Uterus (tissue), 4 donors: ENCODE data around the gene GATA2. TPM values are rescaled to one million over a fixed set of nuclear protein-coding genes. Genes with fewer than 3 reads are reported as not detected.
A peak's percentile ranks its signal among the peaks of the same experiment; 100 is the strongest.

Experiments used
- DNase-seq, 2 donors: peaks; one replicate each; pipeline ENCODE4 v3.0.0-alpha.2; 2019 to 2020
- H3K27ac ChIP-seq, 2 donors: fragments of 200-600 bp; sonication (generic); 1 replicate in 1 of 2; 2 replicates in 1 of 2; pipeline ENCODE4 v1.5.1; 2016 to 2018
- H3K27me3 ChIP-seq, 2 donors: fragments of 200-600 bp; sonication (generic); one replicate each; pipeline ENCODE4 v1.5.1; 2018 to 2019; ENCODE audit warnings: control low read depth in 1 of 2
- H3K36me3 ChIP-seq, 2 donors: fragments of 200-600 bp; sonication (generic); one replicate each; pipeline ENCODE4 v1.5.1; 2019; ENCODE audit warnings: control low read depth in 1 of 2
- H3K4me1 ChIP-seq, 2 donors: fragments of 200-600 bp; sonication (generic); one replicate each; pipeline ENCODE4 v1.5.1; 2018 to 2019; ENCODE audit warnings: control low read depth in 1 of 2
- H3K4me3 ChIP-seq, 2 donors: fragments of 200-600 bp; sonication (generic); 1 replicate in 1 of 2; 2 replicates in 1 of 2; pipeline ENCODE4 v1.5.1; 2018 to 2019; ENCODE audit warnings: mild to moderate bottlenecking in 1 of 2
- H3K9me3 ChIP-seq, 2 donors: fragments of 200-600 bp; sonication (generic); one replicate each; pipeline ENCODE4 v1.5.1; 2019; ENCODE audit warnings: control low read depth in 1 of 2
- CTCF ChIP-seq, 4 experiments: fragments of 200-600 bp in 2 of 4; fragments of 450-650 bp in 2 of 4; sonication (generic) in 2 of 4; IDR thresholded peaks; one replicate each; pipeline ENCODE4 v1.5.1; 2016 to 2019; ENCODE audit warnings: antibody characterized with exemption in 4 of 4, mild to moderate bottlenecking in 2 of 4, moderate library complexity in 1 of 4
- POLR2A ChIP-seq, 2 donors: fragments of 450-650 bp; IDR thresholded peaks; one replicate each; pipeline ENCODE4 v1.6.1; 2016; ENCODE audit warnings: antibody characterized with exemption in 2 of 2, mild to moderate bottlenecking in 1 of 2, moderate library complexity in 1 of 2
- intact Hi-C: fragments of 100-400 bp; cut with DNase I; formaldehyde crosslinking; loops from one replicate; pipeline ENCODE4 v1.15.1; 2023; ENCODE audit warnings: low total_unique reads
- total RNA-seq, 4 donors: library from RNA; depleted of rRNA in 3 of 4; stranded (reverse); fragments of >200 nt in 3 of 4; gene quantifications; one replicate each; pipeline versions ENCODE4 v1.1.0 to v1.2.4, GENCODE V29; 2014 to 2023
- donor health status: DM: yes; HTN: yes; CAD: no.

Gene GATA2
- total RNA-seq, 4 donors from 2014 or later: 30.9 to 171 (median 52.5) TPM

- H3K27me3 ChIP-seq: no peaks in the 10 kb centered on the region
- no peak for TF ChIP-seq POLR2A (IDR thresholded peaks at IDR 0.05)
- no peak for TF ChIP-seq CTCF (IDR thresholded peaks at IDR 0.05)
- intact Hi-C loops: no loop called here
- H3K27ac ChIP-seq: no peak overlapping the region
- no peak for DNase-seq
- no peak overlapping the region for H3K4me3 ChIP-seq
- H3K9me3 ChIP-seq: no peaks in the 10 kb centered on the region
- no peaks in the 10 kb centered on the region for H3K4me1 ChIP-seq
- H3K36me3 ChIP-seq: no peaks in the 10 kb centered on the region
Observed at GRCh38 chr3:128471720-128472119, 21.3 kb downstream of the GATA2 start.

- TF ChIP-seq CTCF (IDR thresholded peaks at IDR 0.05): no peak
- no peak for TF ChIP-seq POLR2A (IDR thresholded peaks at IDR 0.05)
- Histone ChIP-seq H3K27ac (peak overlapping the region in 1 of 2 donors; percentile 8), H3K4me1 (no peaks in the 10 kb centered on the region), H3K9me3 (no peaks in the 10 kb centered on the region), H3K4me3 (no peak overlapping the region), H3K27me3 (no peaks in the 10 kb centered on the region), H3K36me3 (no peaks in the 10 kb centered on the region)
- no peak for DNase-seq
- intact Hi-C loops: no loop called here
Observed at GRCh38 chr3:128471110-128471509, 21.9 kb downstream of the GATA2 start.

DNA sequence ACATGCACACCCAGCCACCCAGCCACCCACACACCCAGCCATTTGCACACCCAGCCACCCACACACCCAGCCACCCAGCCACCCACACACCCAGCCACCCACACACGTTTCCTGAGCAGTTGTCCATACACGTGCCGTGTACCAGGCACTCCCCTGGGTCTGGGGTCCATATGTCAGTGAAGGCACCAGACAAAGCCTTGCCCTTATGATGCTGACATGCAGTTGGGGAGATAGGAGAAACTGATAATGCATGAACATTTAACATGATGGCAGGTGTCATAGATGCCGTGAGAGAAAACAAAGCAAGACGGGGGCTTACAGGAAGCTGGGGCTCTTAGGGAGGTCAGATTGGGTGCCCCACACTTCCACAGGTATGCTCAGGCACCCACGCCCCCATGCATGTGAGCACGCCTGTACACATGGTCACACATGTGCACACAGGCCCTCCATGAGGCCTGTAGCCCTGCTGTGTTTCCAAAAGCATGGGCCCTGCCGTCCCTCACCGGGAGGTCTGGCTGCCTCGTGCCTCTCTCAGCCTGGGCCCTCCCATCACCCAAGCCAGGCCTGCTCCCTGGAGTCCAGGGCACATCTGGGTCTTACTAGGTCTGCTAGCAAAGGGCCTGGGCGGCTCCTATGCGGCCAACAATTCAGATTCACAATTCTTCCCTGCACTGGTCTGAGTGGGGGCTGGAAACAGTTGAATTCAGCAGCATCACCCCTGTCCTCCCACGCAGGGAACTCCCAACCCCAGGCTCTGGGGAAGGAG, 22.7 kb downstream of the GATA2 start:
- TF ChIP-seq POLR2A (IDR thresholded peaks at IDR 0.05): no peak
- TF ChIP-seq CTCF (IDR thresholded peaks at IDR 0.05): no peak
- intact Hi-C loops: no loop called here
- H3K36me3 ChIP-seq: no peaks in the 10 kb centered on the region
- peak; percentile 37 to 60 for DNase-seq
- H3K27ac ChIP-seq: peak overlapping the region in 1 of 2 donors; percentile 8
- H3K4me1 ChIP-seq: no peaks in the 10 kb centered on the region
- no peak overlapping the region for H3K4me3 ChIP-seq
- no peaks in the 10 kb centered on the region for H3K9me3 ChIP-seq
- H3K27me3 ChIP-seq: no peaks in the 10 kb centered on the region

GRCh38 chr3:128469556-128469955, 23.4 kb downstream of the GATA2 start:
- no peak for DNase-seq
- TF ChIP-seq POLR2A (IDR thresholded peaks at IDR 0.05): no peak
- TF ChIP-seq CTCF (IDR thresholded peaks at IDR 0.05): no peak
- Histone ChIP-seq H3K27ac (no peak overlapping the region), H3K4me3 (no peak overlapping the region), H3K36me3 (no peaks in the 10 kb centered on the region), H3K27me3 (no peaks in the 10 kb centered on the region), H3K9me3 (no peaks in the 10 kb centered on the region), H3K4me1 (no peaks in the 10 kb centered on the region)
- intact Hi-C loops: no loop called here

GRCh38 chr3:128468791-128469527, 24.0 kb downstream of the GATA2 start:
- Histone ChIP-seq H3K27me3 (no peaks in the 10 kb centered on the region), H3K4me1 (no peaks in the 10 kb centered on the region), H3K9me3 (no peaks in the 10 kb centered on the region), H3K36me3 (no peaks in the 10 kb centered on the region), H3K4me3 (no peak overlapping the region), H3K27ac (no peak overlapping the region)
- no peak for DNase-seq
- intact Hi-C loops: no loop called here
- no peak for TF ChIP-seq CTCF (IDR thresholded peaks at IDR 0.05)
- TF ChIP-seq POLR2A (IDR thresholded peaks at IDR 0.05): no peak
